Measurements from ENCODE around the gene CEMP1.
"Not testable (repeated sequence)": the region's sequence is repeated elsewhere in the genome, so short reads cannot be mapped to it uniquely, and the experiment has no call there.

- TF ChIP-seq EZH2phosphoT487 (IDR thresholded peaks at IDR 0.05; ENCODE audit: unreplicated experiment); EZH2 (IDR thresholded peaks at IDR 0.05; ENCODE audit: low read depth, unreplicated experiment); CTCF (conservative IDR thresholded peaks at IDR 0.05; ENCODE audit: low read depth in 2 of 2); POLR2AphosphoS5 (IDR thresholded peaks at IDR 0.05; ENCODE audit: low read depth); REST (IDR thresholded peaks at IDR 0.05; ENCODE audit: unreplicated experiment); ETS1 (IDR thresholded peaks at IDR 0.05); CREB1 (CRISPR knock-in tag; IDR thresholded peaks at IDR 0.05; ENCODE audit: low read depth); JUNB (IDR thresholded peaks at IDR 0.05; ENCODE audit: unreplicated experiment); ZNF331 (CRISPR knock-in tag; IDR thresholded peaks at IDR 0.05; ENCODE audit: low read depth); ZNF114 (CRISPR knock-in tag; IDR thresholded peaks at IDR 0.05): not testable (repeated sequence)
These were observed 10.2 kb upstream of the CEMP1 start for GRCh38 chr16:2541409-2541808.

All from GM23338 (cell line).